ENCODE measurements around the gene MALAT1. TPM values are rescaled to one million over a fixed set of nuclear protein-coding genes. Genes with fewer than 3 reads are reported as not detected.
"Not testable (repeated sequence)": the region's sequence is repeated elsewhere in the genome, so short reads cannot be mapped to it uniquely, and the experiment has no call there.

Gene MALAT1
- total RNA-seq, 1 experiment from 2014 or later = 10,851 TPM

- intact Hi-C loops (cut with micrococcal nuclease) = no loop called here
- ChIA-PET POLR2A (interaction anchor here (0.6 to 4.0 kb wide), 11 partner anchors 18 to 260 kb away, joined by 3 to 80 read pairs (median 17); partner anchors contain the start of genes MALAT1 and NEAT1), CTCF (interaction anchor here (1.6 kb wide), 1 partner anchor 39 kb away, joined by 3 read pairs; no protein-coding TSS in a partner anchor)
- no peak for TF ChIP-seq CTCF (IDR thresholded peaks at IDR 0.05; ENCODE audit: unreplicated experiment)
- Mint-ChIP-seq H3K4me1 (ENCODE audit: insufficient read depth, unreplicated experiment) (peaks cover 9% of the 10 kb centered on the region), H3K27me3 (ENCODE audit: insufficient read depth, unreplicated experiment) (no peaks in the 10 kb centered on the region), H3K4me3 (ENCODE audit: unreplicated experiment) (no peak overlapping the region), H3K36me3 (ENCODE audit: insufficient read depth, unreplicated experiment) (peaks cover 56% of the 10 kb centered on the region), H3K9me3 (ENCODE audit: unreplicated experiment) (no peaks in the 10 kb centered on the region), H3K27ac (ENCODE audit: low read depth, unreplicated experiment) (no peak overlapping the region)
- BruUV-seq (replicated peaks) = no TSS peak
- no peak for DNase-seq (ENCODE audit: unreplicated experiment)
These were observed 44.5 kb upstream of the MALAT1 start for GRCh38 chr11:65454311-65454695.

GRCh38 chr11:65454696-65455456, 44.0 kb upstream of the MALAT1 start:
- intact Hi-C loops (cut with micrococcal nuclease) = no loop called here
- CTCF ChIA-PET = interaction anchor here (0.6 to 1.6 kb wide), 3 partner anchors 39 to 441 kb away, joined by 3 to 5 read pairs (median 3); partner anchors contain the start of gene ARL2
- peak overlapping the region; percentile 27 for H3K27ac Mint-ChIP-seq (ENCODE audit: low read depth, unreplicated experiment)

DNA sequence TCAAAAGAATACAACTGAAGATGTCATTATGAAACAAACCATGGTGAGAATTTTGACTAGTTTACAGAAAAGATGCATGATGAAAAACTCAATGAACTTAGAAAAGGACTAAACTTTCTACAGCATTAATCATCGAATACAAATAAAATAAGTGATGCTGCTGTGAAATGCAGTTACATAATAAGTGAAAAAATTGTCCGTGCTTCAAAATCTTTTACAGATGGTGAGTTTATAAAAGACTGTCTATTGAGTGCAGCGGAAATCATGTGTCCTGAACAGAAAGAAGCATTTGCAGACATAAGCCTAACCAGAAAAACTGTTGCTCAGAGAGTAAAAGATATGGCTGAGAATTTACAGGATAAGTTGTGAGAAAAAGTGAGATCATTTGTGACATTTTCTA, 42.4 kb upstream of the MALAT1 start:
- peaks cover 43% of the 10 kb centered on the region for H3K36me3 Mint-ChIP-seq (ENCODE audit: insufficient read depth, unreplicated experiment)
- no peak overlapping the region for H3K4me3 Mint-ChIP-seq (ENCODE audit: unreplicated experiment)
- intact Hi-C loops (cut with micrococcal nuclease) = no loop called here
- TF ChIP-seq CTCF (IDR thresholded peaks at IDR 0.05; ENCODE audit: unreplicated experiment) = no peak
- no peaks in the 10 kb centered on the region for H3K27me3 Mint-ChIP-seq (ENCODE audit: insufficient read depth, unreplicated experiment)
- H3K9me3 Mint-ChIP-seq (ENCODE audit: unreplicated experiment) = no peaks in the 10 kb centered on the region
- POLR2A ChIA-PET = interaction anchor here (5.8 kb wide), 1 partner anchor 52 kb away, joined by 44 read pairs; no protein-coding TSS in a partner anchor
- CTCF ChIA-PET = no interaction called here
- peaks cover 9% of the 10 kb centered on the region for H3K4me1 Mint-ChIP-seq (ENCODE audit: insufficient read depth, unreplicated experiment)
- H3K27ac Mint-ChIP-seq (ENCODE audit: low read depth, unreplicated experiment) = no peak overlapping the region
- no peak for DNase-seq (ENCODE audit: unreplicated experiment)
- no TSS peak for BruUV-seq (replicated peaks)

More at GRCh38 chr11:65454696-65455456, 44.0 kb upstream of the MALAT1 start:
- no peak for DNase-seq (ENCODE audit: unreplicated experiment)
- Mint-ChIP-seq H3K36me3 (ENCODE audit: insufficient read depth, unreplicated experiment) (peaks cover 51% of the 10 kb centered on the region), H3K4me3 (ENCODE audit: unreplicated experiment) (peak overlapping the region; percentile 66), H3K4me1 (ENCODE audit: insufficient read depth, unreplicated experiment) (peaks cover 9% of the 10 kb centered on the region), H3K9me3 (ENCODE audit: unreplicated experiment) (no peaks in the 10 kb centered on the region), H3K27me3 (ENCODE audit: insufficient read depth, unreplicated experiment) (no peaks in the 10 kb centered on the region)
- POLR2A ChIA-PET = interaction anchor here (0.6 to 4.0 kb wide), 18 partner anchors 10 to 259 kb away, joined by 3 to 80 read pairs (median 10); partner anchors contain the start of genes MALAT1 and NEAT1
- TF ChIP-seq CTCF (IDR thresholded peaks at IDR 0.05; ENCODE audit: unreplicated experiment) = no peak
- BruUV-seq (replicated peaks) = no TSS peak

GRCh38 chr11:65459552-65459951, 39.3 kb upstream of the MALAT1 start:
- DNase-seq (ENCODE audit: unreplicated experiment) = no peak
- intact Hi-C loops (cut with micrococcal nuclease) = no loop called here
- Mint-ChIP-seq H3K4me1 (ENCODE audit: insufficient read depth, unreplicated experiment) (peaks cover 9% of the 10 kb centered on the region), H3K27me3 (ENCODE audit: insufficient read depth, unreplicated experiment) (no peaks in the 10 kb centered on the region), H3K9me3 (ENCODE audit: unreplicated experiment) (no peaks in the 10 kb centered on the region), H3K27ac (ENCODE audit: low read depth, unreplicated experiment) (no peak overlapping the region), H3K4me3 (ENCODE audit: unreplicated experiment) (no peak overlapping the region), H3K36me3 (ENCODE audit: insufficient read depth, unreplicated experiment) (peaks cover 17% of the 10 kb centered on the region)
- TF ChIP-seq CTCF (IDR thresholded peaks at IDR 0.05; ENCODE audit: unreplicated experiment) = no peak
- CTCF ChIA-PET = interaction anchor here (1.2 kb wide), 1 partner anchor 9 kb away, joined by 5 read pairs; no protein-coding TSS in a partner anchor
- BruUV-seq (replicated peaks) = no TSS peak
- POLR2A ChIA-PET = interaction anchor here (1.5 to 5.8 kb wide), 8 partner anchors 10 to 49 kb away, joined by 3 to 44 read pairs (median 14); partner anchors contain the start of gene MALAT1

DNA sequence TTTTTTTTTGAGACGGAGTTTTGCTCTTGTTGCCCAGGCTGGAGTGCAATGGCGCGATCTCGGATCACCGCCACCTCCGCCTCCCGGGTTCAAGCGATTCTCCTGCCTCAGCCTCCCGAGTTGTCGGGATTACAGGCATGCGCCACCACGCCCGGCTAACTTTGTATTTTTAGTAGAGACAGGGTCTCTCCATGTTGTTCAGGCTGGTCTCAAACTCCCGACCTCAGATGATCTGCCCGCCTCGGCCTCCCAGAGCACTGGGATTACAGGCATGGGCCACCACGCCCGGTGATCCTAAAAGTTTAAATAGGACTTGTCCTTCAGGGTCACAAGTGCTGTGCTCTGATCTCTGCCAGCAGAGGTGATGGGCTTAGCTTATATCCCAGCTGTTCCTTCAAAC, 33.4 kb upstream of the MALAT1 start:
- BruUV-seq (replicated peaks); H3K4me1 Mint-ChIP-seq (ENCODE audit: insufficient read depth, unreplicated experiment); H3K36me3 Mint-ChIP-seq (ENCODE audit: insufficient read depth, unreplicated experiment); intact Hi-C loops (cut with micrococcal nuclease); H3K27ac Mint-ChIP-seq (ENCODE audit: low read depth, unreplicated experiment); H3K4me3 Mint-ChIP-seq (ENCODE audit: unreplicated experiment); CTCF ChIA-PET; H3K27me3 Mint-ChIP-seq (ENCODE audit: insufficient read depth, unreplicated experiment); H3K9me3 Mint-ChIP-seq (ENCODE audit: unreplicated experiment); DNase-seq (ENCODE audit: unreplicated experiment): not testable (repeated sequence)
- POLR2A ChIA-PET = interaction anchor here (0.6 to 20.2 kb wide), 8 partner anchors 10 to 78 kb away, joined by 3 to 2284 read pairs (median 4); partner anchors contain the start of gene MALAT1

- DNase-seq (ENCODE audit: unreplicated experiment); H3K9me3 Mint-ChIP-seq (ENCODE audit: unreplicated experiment); H3K27me3 Mint-ChIP-seq (ENCODE audit: insufficient read depth, unreplicated experiment); intact Hi-C loops (cut with micrococcal nuclease); H3K4me3 Mint-ChIP-seq (ENCODE audit: unreplicated experiment); CTCF ChIA-PET; BruUV-seq (replicated peaks); H3K36me3 Mint-ChIP-seq (ENCODE audit: insufficient read depth, unreplicated experiment); H3K27ac Mint-ChIP-seq (ENCODE audit: low read depth, unreplicated experiment): not testable (repeated sequence)
- POLR2A ChIA-PET = interaction anchor here (20.2 kb wide), 1 partner anchor 31 kb away, joined by 2284 read pairs; the partner anchor contains the start of gene MALAT1
- peaks cover 15% of the 10 kb centered on the region for H3K4me1 Mint-ChIP-seq (ENCODE audit: insufficient read depth, unreplicated experiment)
These were observed 31.5 kb upstream of the MALAT1 start for GRCh38 chr11:65467306-65467705.
